ENCODE data around the gene ABHD16A.

DNA sequence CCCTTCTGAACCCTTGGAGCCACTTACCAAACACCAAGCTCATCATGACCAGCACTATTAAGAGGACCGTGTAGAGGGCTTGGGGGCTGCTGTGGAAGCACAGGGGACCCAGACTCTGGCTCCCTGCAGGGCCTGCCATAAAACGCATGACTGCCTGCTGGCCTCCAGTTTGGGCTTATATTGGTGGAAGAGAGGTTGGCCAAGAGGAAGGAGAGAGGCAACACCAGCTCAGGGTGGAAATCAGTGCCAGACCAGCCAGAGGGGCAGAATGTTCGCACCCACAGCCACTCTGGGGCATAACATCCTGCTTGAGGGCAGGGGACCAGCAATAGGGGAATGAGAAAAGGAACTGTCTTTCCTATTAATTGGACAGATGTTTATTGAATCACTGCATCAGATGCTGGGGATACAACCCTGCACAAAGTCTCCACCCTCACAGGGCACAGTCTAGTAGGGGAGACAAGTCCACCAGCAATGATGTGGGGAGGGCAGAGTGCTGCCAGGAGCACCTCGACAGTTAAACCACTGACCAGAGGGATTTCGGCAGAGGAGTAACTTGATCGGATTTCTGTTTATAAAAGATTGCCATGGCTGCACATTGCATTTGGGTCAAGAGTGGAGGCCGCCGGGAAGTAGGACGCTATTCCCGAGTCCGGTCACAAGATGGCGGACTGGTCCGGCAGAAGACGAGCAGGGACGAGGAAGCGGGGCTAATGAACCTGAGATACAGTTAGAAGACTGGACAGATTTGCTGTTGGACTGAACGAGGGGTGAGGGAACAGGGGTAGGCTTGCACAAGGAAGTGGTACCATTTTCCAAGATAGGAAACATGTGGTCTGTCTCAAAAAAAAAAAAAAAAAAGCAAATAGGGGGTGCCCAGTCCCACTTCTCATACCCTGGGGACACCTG lies 22.6 kb downstream of the ABHD16A start, which contains the start of gene LY6G5C:
- TF ChIP-seq, protein P1, sequence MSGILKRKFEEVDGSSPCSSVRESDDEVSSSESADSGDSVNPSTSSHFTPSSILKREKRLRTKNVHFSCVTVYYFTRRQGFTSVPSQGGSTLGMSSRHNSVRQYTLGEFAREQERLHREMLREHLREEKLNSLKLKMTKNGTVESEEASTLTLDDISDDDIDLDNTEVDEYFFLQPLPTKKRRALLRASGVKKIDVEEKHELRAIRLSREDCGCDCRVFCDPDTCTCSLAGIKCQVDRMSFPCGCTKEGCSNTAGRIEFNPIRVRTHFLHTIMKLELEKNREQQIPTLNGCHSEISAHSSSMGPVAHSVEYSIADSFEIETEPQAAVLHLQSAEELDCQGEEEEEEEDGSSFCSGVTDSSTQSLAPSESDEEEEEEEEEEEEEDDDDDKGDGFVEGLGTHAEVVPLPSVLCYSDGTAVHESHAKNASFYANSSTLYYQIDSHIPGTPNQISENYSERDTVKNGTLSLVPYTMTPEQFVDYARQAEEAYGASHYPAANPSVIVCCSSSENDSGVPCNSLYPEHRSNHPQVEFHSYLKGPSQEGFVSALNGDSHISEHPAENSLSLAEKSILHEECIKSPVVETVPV (CRISPR knock-in tag; IDR thresholded peaks at IDR 0.05): no peak
- TF ChIP-seq, protein P2, sequence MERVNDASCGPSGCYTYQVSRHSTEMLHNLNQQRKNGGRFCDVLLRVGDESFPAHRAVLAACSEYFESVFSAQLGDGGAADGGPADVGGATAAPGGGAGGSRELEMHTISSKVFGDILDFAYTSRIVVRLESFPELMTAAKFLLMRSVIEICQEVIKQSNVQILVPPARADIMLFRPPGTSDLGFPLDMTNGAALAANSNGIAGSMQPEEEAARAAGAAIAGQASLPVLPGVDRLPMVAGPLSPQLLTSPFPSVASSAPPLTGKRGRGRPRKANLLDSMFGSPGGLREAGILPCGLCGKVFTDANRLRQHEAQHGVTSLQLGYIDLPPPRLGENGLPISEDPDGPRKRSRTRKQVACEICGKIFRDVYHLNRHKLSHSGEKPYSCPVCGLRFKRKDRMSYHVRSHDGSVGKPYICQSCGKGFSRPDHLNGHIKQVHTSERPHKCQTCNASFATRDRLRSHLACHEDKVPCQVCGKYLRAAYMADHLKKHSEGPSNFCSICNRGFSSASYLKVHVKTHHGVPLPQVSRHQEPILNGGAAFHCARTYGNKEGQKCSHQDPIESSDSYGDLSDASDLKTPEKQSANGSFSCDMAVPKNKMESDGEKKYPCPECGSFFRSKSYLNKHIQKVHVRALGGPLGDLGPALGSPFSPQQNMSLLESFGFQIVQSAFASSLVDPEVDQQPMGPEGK (CRISPR knock-in tag; IDR thresholded peaks at IDR 0.05; ENCODE audit: borderline replicate concordance): no peak
